Activated CD8-positive, alpha-beta memory T cell treated with anti-CD3 and anti-CD28 coated beads, Interleukin-2, amount 10 ng/mL, durations not matched to agents 7 days and 5 days (primary cell): ENCODE data around the gene CRB1. TPM values are rescaled to one million over a fixed set of nuclear protein-coding genes. Genes with fewer than 3 reads are reported as not detected.

Experiments
- ATAC-seq: fragments of 150-1000 bp; cut with Tn5 transposase; one replicate; pipeline ENCODE4 v1.10.0; 2021; ENCODE audit warnings: moderate library complexity
- CTCF ChIA-PET: fragments of 350-600 bp; sonication (Branson Sonifier 250); formaldehyde crosslinking; loops from one replicate; lab custom pipeline; 2021; ENCODE audit warnings: antibody characterized with exemption; lab: Charles Lee
- DNase-seq: peaks from one replicate; pipeline ENCODE4 v3.0.0-alpha.2; 2020
- H3K27ac Mint-ChIP-seq: one replicate; pipeline ENCODE4 v1.8.0; 2021; ENCODE audit warnings: mild to moderate bottlenecking, mixed read lengths
- H3K27me3 Mint-ChIP-seq: one replicate; pipeline ENCODE4 v1.8.0; 2021; ENCODE audit warnings: mixed read lengths
- H3K36me3 Mint-ChIP-seq: one replicate; pipeline ENCODE4 v1.8.0; 2021; ENCODE audit warnings: mild to moderate bottlenecking, mixed read lengths
- H3K4me1 Mint-ChIP-seq: one replicate; pipeline ENCODE4 v1.8.0; 2021; ENCODE audit warnings: mixed read lengths
- H3K4me3 Mint-ChIP-seq: one replicate; pipeline ENCODE4 v1.8.0; 2021; ENCODE audit warnings: mild to moderate bottlenecking, moderate library complexity, mixed read lengths
- H3K9me3 Mint-ChIP-seq: one replicate; pipeline ENCODE4 v1.8.0; 2022; ENCODE audit warnings: low read depth, mixed read lengths
- total RNA-seq, 2 experiments: library from RNA; stranded (reverse); gene quantifications; one replicate each; pipeline ENCODE4 v1.2.3, GENCODE V29; 2021

Gene CRB1
- total RNA-seq, 2 experiments from 2014 or later = not detected

GRCh38 chr1:197307551-197307950 lies 39.5 kb downstream of the CRB1 start:
- Mint-ChIP-seq H3K36me3 (no peaks in the 10 kb centered on the region), H3K27me3 (peaks cover 10% of the 10 kb centered on the region), H3K9me3 (no peaks in the 10 kb centered on the region), H3K4me1 (no peaks in the 10 kb centered on the region), H3K27ac (no peak overlapping the region), H3K4me3 (no peak overlapping the region)
- CTCF ChIA-PET = interaction anchor here (0.9 kb wide), 1 partner anchor 19 kb away, joined by 3 read pairs; no protein-coding TSS in a partner anchor
- ATAC-seq = no peak
- DNase-seq = no peak

- Mint-ChIP-seq H3K4me3 (no peak overlapping the region), H3K27me3 (peaks cover 5% of the 10 kb centered on the region), H3K9me3 (no peaks in the 10 kb centered on the region), H3K27ac (no peak overlapping the region), H3K36me3 (no peaks in the 10 kb centered on the region), H3K4me1 (no peaks in the 10 kb centered on the region)
- CTCF ChIA-PET = no interaction called here
- DNase-seq = no peak
- no peak for ATAC-seq
These were observed 43.0 kb downstream of the CRB1 start for GRCh38 chr1:197311081-197311480.

- Mint-ChIP-seq H3K27ac (no peak overlapping the region), H3K9me3 (no peaks in the 10 kb centered on the region), H3K36me3 (no peaks in the 10 kb centered on the region), H3K27me3 (peaks cover 3% of the 10 kb centered on the region), H3K4me3 (no peak overlapping the region), H3K4me1 (no peaks in the 10 kb centered on the region)
- ATAC-seq (no peak), DNase-seq (no peak)
- CTCF ChIA-PET = no interaction called here
These were observed 44.1 kb downstream of the CRB1 start for GRCh38 chr1:197312163-197312562.

- Mint-ChIP-seq H3K4me3 (no peak overlapping the region), H3K36me3 (no peaks in the 10 kb centered on the region), H3K4me1 (no peaks in the 10 kb centered on the region), H3K9me3 (no peaks in the 10 kb centered on the region), H3K27me3 (peaks cover 3% of the 10 kb centered on the region), H3K27ac (no peak overlapping the region)
- CTCF ChIA-PET = no interaction called here
- no peak for DNase-seq
- ATAC-seq = no peak
These were observed 45.7 kb downstream of the CRB1 start for GRCh38 chr1:197313713-197314112.

- no peak for DNase-seq
- peaks cover 3% of the 10 kb centered on the region for H3K27me3 Mint-ChIP-seq
- no peak overlapping the region for H3K4me3 Mint-ChIP-seq
- no peak overlapping the region for H3K27ac Mint-ChIP-seq
- H3K36me3 Mint-ChIP-seq = no peaks in the 10 kb centered on the region
- CTCF ChIA-PET = interaction anchor here (0.8 kb wide), 1 partner anchor 42 kb away, joined by 3 read pairs; no protein-coding TSS in a partner anchor
- no peak for ATAC-seq
- H3K4me1 Mint-ChIP-seq = no peaks in the 10 kb centered on the region
- H3K9me3 Mint-ChIP-seq = no peaks in the 10 kb centered on the region
These were observed 46.6 kb downstream of the CRB1 start for GRCh38 chr1:197314682-197315081.

GRCh38 chr1:197319631-197320030 lies 51.6 kb downstream of the CRB1 start:
- H3K9me3 Mint-ChIP-seq = no peaks in the 10 kb centered on the region
- CTCF ChIA-PET = no interaction called here
- DNase-seq (no peak), ATAC-seq (no peak)
- H3K27me3 Mint-ChIP-seq = no peaks in the 10 kb centered on the region
- no peaks in the 10 kb centered on the region for H3K36me3 Mint-ChIP-seq
- no peak overlapping the region for H3K4me3 Mint-ChIP-seq
- no peak overlapping the region for H3K27ac Mint-ChIP-seq
- no peaks in the 10 kb centered on the region for H3K4me1 Mint-ChIP-seq

GRCh38 chr1:197320991-197321531 lies 53.0 kb downstream of the CRB1 start:
- H3K27me3 Mint-ChIP-seq = no peaks in the 10 kb centered on the region
- no peaks in the 10 kb centered on the region for H3K9me3 Mint-ChIP-seq
- no peak overlapping the region for H3K27ac Mint-ChIP-seq
- DNase-seq (no peak), ATAC-seq (no peak)
- H3K36me3 Mint-ChIP-seq = no peaks in the 10 kb centered on the region
- CTCF ChIA-PET = interaction anchor here (1.6 kb wide), 1 partner anchor 9 kb away, joined by 4 read pairs; no protein-coding TSS in a partner anchor
- no peaks in the 10 kb centered on the region for H3K4me1 Mint-ChIP-seq
- no peak overlapping the region for H3K4me3 Mint-ChIP-seq

GRCh38 chr1:197321811-197322210 lies 53.8 kb downstream of the CRB1 start:
- CTCF ChIA-PET = interaction anchor here (1.6 kb wide), 1 partner anchor 8 kb away, joined by 4 read pairs; no protein-coding TSS in a partner anchor
- no peak overlapping the region for H3K4me3 Mint-ChIP-seq
- no peak for ATAC-seq
- no peaks in the 10 kb centered on the region for H3K27me3 Mint-ChIP-seq
- H3K9me3 Mint-ChIP-seq = no peaks in the 10 kb centered on the region
- H3K4me1 Mint-ChIP-seq = no peaks in the 10 kb centered on the region
- H3K36me3 Mint-ChIP-seq = no peaks in the 10 kb centered on the region
- no peak overlapping the region for H3K27ac Mint-ChIP-seq
- no peak for DNase-seq

GRCh38 chr1:197327776-197328364 lies 59.8 kb downstream of the CRB1 start:
- Mint-ChIP-seq H3K4me3 (no peak overlapping the region), H3K9me3 (no peaks in the 10 kb centered on the region), H3K27me3 (peaks cover 9% of the 10 kb centered on the region), H3K4me1 (no peaks in the 10 kb centered on the region), H3K27ac (no peak overlapping the region), H3K36me3 (no peaks in the 10 kb centered on the region)
- CTCF ChIA-PET = interaction anchor here (0.6 to 2.6 kb wide), 11 partner anchors 12 to 148 kb away, joined by 3 to 17 read pairs (median 3); no protein-coding TSS in a partner anchor
- no peak for ATAC-seq
- no peak for DNase-seq

- CTCF ChIA-PET = interaction anchor here (1.0 kb wide), 2 partner anchors 9 to 26 kb away, joined by 4 read pairs; no protein-coding TSS in a partner anchor
- peaks cover 5% of the 10 kb centered on the region for H3K4me1 Mint-ChIP-seq
- no peak overlapping the region for H3K4me3 Mint-ChIP-seq
- H3K9me3 Mint-ChIP-seq = no peaks in the 10 kb centered on the region
- no peak overlapping the region for H3K27ac Mint-ChIP-seq
- no peak for ATAC-seq
- DNase-seq = no peak
- no peaks in the 10 kb centered on the region for H3K36me3 Mint-ChIP-seq
- peaks cover 9% of the 10 kb centered on the region for H3K27me3 Mint-ChIP-seq
These were observed 62.2 kb downstream of the CRB1 start for GRCh38 chr1:197330213-197330612.

GRCh38 chr1:197331565-197331964 lies 63.5 kb downstream of the CRB1 start:
- Mint-ChIP-seq H3K27me3 (peaks cover 9% of the 10 kb centered on the region), H3K4me1 (peaks cover 7% of the 10 kb centered on the region), H3K27ac (no peak overlapping the region), H3K9me3 (no peaks in the 10 kb centered on the region), H3K4me3 (no peak overlapping the region), H3K36me3 (no peaks in the 10 kb centered on the region)
- DNase-seq (no peak), ATAC-seq (no peak)
- CTCF ChIA-PET = interaction anchor here (1.6 to 1.7 kb wide), 3 partner anchors 11 to 25 kb away, joined by 4 to 7 read pairs (median 6); no protein-coding TSS in a partner anchor

- H3K4me3 Mint-ChIP-seq = no peak overlapping the region
- ATAC-seq (no peak), DNase-seq (no peak)
- CTCF ChIA-PET = interaction anchor here (1.3 to 1.6 kb wide), 2 partner anchors 24 to 152 kb away, joined by 3 to 6 read pairs; no protein-coding TSS in a partner anchor
- no peaks in the 10 kb centered on the region for H3K9me3 Mint-ChIP-seq
- peaks cover 13% of the 10 kb centered on the region for H3K27me3 Mint-ChIP-seq
- peaks cover 7% of the 10 kb centered on the region for H3K4me1 Mint-ChIP-seq
- no peaks in the 10 kb centered on the region for H3K36me3 Mint-ChIP-seq
- no peak overlapping the region for H3K27ac Mint-ChIP-seq
These were observed 65.0 kb downstream of the CRB1 start for GRCh38 chr1:197333041-197333440.

GRCh38 chr1:197336571-197336970 lies 68.5 kb downstream of the CRB1 start:
- Mint-ChIP-seq H3K36me3 (peaks cover 3% of the 10 kb centered on the region), H3K4me1 (peaks cover 10% of the 10 kb centered on the region), H3K27ac (no peak overlapping the region), H3K27me3 (peaks cover 12% of the 10 kb centered on the region), H3K4me3 (no peak overlapping the region), H3K9me3 (no peaks in the 10 kb centered on the region)
- CTCF ChIA-PET = interaction anchor here (1.4 to 1.8 kb wide), 5 partner anchors 8 to 156 kb away, joined by 3 to 7 read pairs (median 6); no protein-coding TSS in a partner anchor
- ATAC-seq (no peak), DNase-seq (no peak)
